Measurements from ENCODE around the gene SOX21. TPM values are rescaled to one million over a fixed set of nuclear protein-coding genes. Genes with fewer than 3 reads are reported as not detected.

Gene SOX21
- total and polyA plus RNA-seq, 9 donors: 0.02 TPM; not detected in 8

DNA sequence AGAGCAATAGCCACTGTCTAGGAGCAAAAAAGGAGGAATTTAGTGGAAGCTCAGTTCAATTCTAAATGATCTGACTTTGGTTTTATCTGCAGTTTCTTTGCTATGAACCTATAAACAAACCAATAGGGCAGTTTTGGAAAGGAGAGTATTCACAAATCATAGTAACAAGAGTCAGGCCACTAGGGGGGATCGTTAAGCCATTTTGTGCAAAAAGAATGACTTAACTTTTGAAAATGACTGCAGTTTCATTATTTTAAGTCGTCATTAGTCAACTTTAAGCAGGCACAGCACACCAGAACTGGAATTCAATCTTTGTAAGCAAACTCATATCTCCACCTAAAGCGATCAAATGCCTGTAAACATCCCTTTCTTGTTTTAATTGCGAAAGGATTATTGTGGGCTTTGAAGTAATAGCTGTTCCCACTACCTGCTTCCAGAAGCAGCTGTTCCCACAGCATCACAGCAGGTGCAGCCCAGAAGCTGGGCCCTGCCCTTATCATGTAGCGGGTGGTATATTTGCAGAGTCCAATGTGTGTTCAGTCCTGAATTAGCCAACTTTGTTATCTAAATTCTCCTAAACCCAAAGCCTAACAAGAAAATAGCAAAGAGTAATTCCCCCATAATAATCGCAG, 51.5 kb downstream of the SOX21 start:
- WGBS, 3 donors: 20 to 33% (median 25%) methylated on average over 6 of the region's 6 CpGs
- no peak overlapping the region for H3K27ac ChIP-seq
- no peaks in the 10 kb centered on the region for H3K36me3 ChIP-seq
- no peaks in the 10 kb centered on the region for H3K9me3 ChIP-seq
- no peaks in the 10 kb centered on the region for H3K27me3 ChIP-seq
- H3K4me1 ChIP-seq (ENCODE audit: insufficient read depth): no peaks in the 10 kb centered on the region
- DNase-seq: no peak
- H3K4me3 ChIP-seq: no peak overlapping the region
- intact Hi-C loops (cut with DNase I): no loop called here
- no peak for TF ChIP-seq CTCF (IDR thresholded peaks at IDR 0.05)
- no peak for TF ChIP-seq EP300 (IDR thresholded peaks at IDR 0.05)
- TF ChIP-seq POLR2A (IDR thresholded peaks at IDR 0.05): no peak

Small RNAs within 50 kb of the gene (small RNA-seq; reads per million reads assigned to genes)
- gene RN7SL585P: not detected

Other genes starting within 250 kb of the SOX21 start
- gene DCT, start 232.9 kb downstream of the SOX21 start, total RNA-seq: under 1 TPM; 0.37 to 0.92 (median 0.58) TPM
- gene DCT, start 232.9 kb downstream of the SOX21 start, polyA plus RNA-seq: under 1 TPM; 0.27 to 0.63 TPM
- 10 to 100 TPM in 6 of 7 donors, 1 to 10 TPM in 1; 8.4 to 14.3 (median 11.9) TPM for gene TGDS, start 116.4 kb downstream of the SOX21 start, total RNA-seq
- 10 to 100 TPM; 10.1 to 11.5 TPM for gene TGDS, start 116.4 kb downstream of the SOX21 start, polyA plus RNA-seq
- 1 to 10 TPM; 3.9 to 6.7 (median 4.9) TPM for gene GPR180, start 110.7 kb downstream of the SOX21 start, total RNA-seq
- 1 to 10 TPM; 1.6 to 3.1 TPM for gene GPR180, start 110.7 kb downstream of the SOX21 start, polyA plus RNA-seq